ENCODE results near the gene L3MBTL4. TPM values are rescaled to one million over a fixed set of nuclear protein-coding genes. Genes with fewer than 3 reads are reported as not detected.

The L3MBTL4 gene
- total and polyA plus RNA-seq, 11 donors = 0.27 to 3.3 (median 1.2) TPM

- Histone ChIP-seq H3K4me3 (no peak overlapping the region), H3K9me3 (peaks cover 0 to 15% (median 0%) of the 10 kb centered on the region in 12 donors), H3K36me3 (no peaks in the 10 kb centered on the region), H3K4me1 (peaks cover 0 to 7% (median 0%) of the 10 kb centered on the region in 12 donors), H3K27ac (no peak overlapping the region), H3K27me3 (no peaks in the 10 kb centered on the region)
- intact Hi-C loops (cut with DNase I) = no loop called here
- TF ChIP-seq CTCF (IDR thresholded peaks at IDR 0.05) (no peak), POLR2A (IDR thresholded peaks at IDR 0.05) (no peak)
- WGBS, 4 donors = 59 to 76% (median 63%) methylated on average over 2 of the region's 2 CpGs
- DNase-seq (no peak), ATAC-seq (peak in 1 of 4 donors; percentile 38)
These were observed 82.8 kb downstream of the L3MBTL4 start for GRCh38 chr18:6331872-6332271.

GRCh38 chr18:6330786-6331185, 83.9 kb downstream of the L3MBTL4 start:
- Histone ChIP-seq H3K27me3 (no peaks in the 10 kb centered on the region), H3K27ac (no peak overlapping the region), H3K36me3 (no peaks in the 10 kb centered on the region), H3K9me3 (peaks cover 0 to 15% (median 0%) of the 10 kb centered on the region in 12 donors), H3K4me3 (no peak overlapping the region), H3K4me1 (peaks cover 0 to 7% (median 0%) of the 10 kb centered on the region in 12 donors)
- intact Hi-C loops (cut with DNase I) = no loop called here
- TF ChIP-seq POLR2A (IDR thresholded peaks at IDR 0.05) = no peak
- no peak for TF ChIP-seq CTCF (IDR thresholded peaks at IDR 0.05)
- ATAC-seq = no peak
- no peak for DNase-seq

- H3K4me1 ChIP-seq = peaks cover 0 to 7% (median 0%) of the 10 kb centered on the region in 12 donors
- H3K9me3 ChIP-seq = peaks cover 0 to 31% (median 8%) of the 10 kb centered on the region in 12 donors
- TF ChIP-seq POLR2A (IDR thresholded peaks at IDR 0.05) (no peak), CTCF (IDR thresholded peaks at IDR 0.05) (no peak)
- peak overlapping the region in 3 of 12 donors; percentile 40 to 51 (median 44) for H3K27ac ChIP-seq
- no peaks in the 10 kb centered on the region for H3K27me3 ChIP-seq
- 24 to 36% (median 28%) methylated on average over 3 of the region's 3 CpGs for WGBS, 4 donors
- peak in 3 of 5 donors; percentile 43 to 48 (median 48) for DNase-seq
- H3K4me3 ChIP-seq = no peak overlapping the region
- ATAC-seq = peak; percentile 55 to 95 (median 87)
- H3K36me3 ChIP-seq = no peaks in the 10 kb centered on the region
- intact Hi-C loops (cut with DNase I) = loop anchor here in 3 of 10 donors (2.0 to 10.0 kb wide), 3 partner anchors 14 to 444 kb away; no protein-coding TSS in a partner anchor
These were observed 86.1 kb downstream of the L3MBTL4 start for GRCh38 chr18:6328621-6329010.

- H3K27me3 ChIP-seq = no peaks in the 10 kb centered on the region
- H3K4me1 ChIP-seq = peaks cover 0 to 7% (median 0%) of the 10 kb centered on the region in 12 donors
- peaks cover 0 to 36% (median 12%) of the 10 kb centered on the region in 12 donors for H3K9me3 ChIP-seq
- H3K36me3 ChIP-seq = no peaks in the 10 kb centered on the region
- no peak overlapping the region for H3K4me3 ChIP-seq
- DNase-seq (no peak), ATAC-seq (peak in 3 of 4 donors; percentile 58 to 90 (median 88))
- 50 to 63% (median 60%) methylated on average over 2 of the region's 2 CpGs for WGBS, 4 donors
- H3K27ac ChIP-seq = peak overlapping the region in 3 of 12 donors; percentile 40 to 51 (median 44)
- intact Hi-C loops (cut with DNase I) = loop anchor here in 3 of 10 donors (2.0 to 10.0 kb wide), 3 partner anchors 13 to 443 kb away; no protein-coding TSS in a partner anchor
- TF ChIP-seq CTCF (IDR thresholded peaks at IDR 0.05) = no peak
- TF ChIP-seq POLR2A (IDR thresholded peaks at IDR 0.05) = no peak
These were observed 86.7 kb downstream of the L3MBTL4 start for GRCh38 chr18:6327895-6328620.

Data from heart left ventricle (tissue), 16 donors.